Occipital lobe (tissue), 1 donor: ENCODE measurements around the gene PLG. TPM values are rescaled to one million over a fixed set of nuclear protein-coding genes. Genes with fewer than 3 reads are reported as not detected.

ENCODE experiments used
- total RNA-seq: library from RNA; depleted of rRNA; stranded (reverse); fragments of >200 nt; gene quantifications from one replicate; pipeline ENCODE4 v1.2.3, GENCODE V29; 2014

PLG gene
- total RNA-seq, 1 donor from 2014 or later, result 0.62 TPM

Other genes starting within 250 kb of the PLG start
- 1.4 TPM for gene LPA, start 38.0 kb upstream of the PLG start, total RNA-seq